NT2/D1 (cell line): ENCODE data around the gene NTNG2.

Experiments used
- DNase-seq: peaks from one replicate; pipeline ENCODE4 v3.0.0-alpha.2; 2011; ENCODE audit warnings: low read depth, low spot score
- H3K27me3 ChIP-seq: 2 replicates; pipeline ENCODE4 v1.6.0; 2011; ENCODE audit warnings: mild to moderate bottlenecking; ENCODE audit not compliant: insufficient read length, insufficient read depth
- H3K36me3 ChIP-seq: 2 replicates; pipeline ENCODE4 v1.6.1; 2011; ENCODE audit warnings: mild to moderate bottlenecking, low read length, mixed read lengths; ENCODE audit not compliant: insufficient read depth, insufficient read length
- H3K4me1 ChIP-seq: 2 replicates; pipeline ENCODE4 v1.5.1; 2011; ENCODE audit not compliant: insufficient read depth, insufficient read length
- H3K4me3 ChIP-seq: 2 replicates; pipeline ENCODE4 v1.5.1; 2011; ENCODE audit warnings: low read depth; ENCODE audit not compliant: insufficient read length
- H3K9ac ChIP-seq: 2 replicates; pipeline ENCODE4 v1.6.0; 2011; ENCODE audit warnings: low read depth; ENCODE audit not compliant: insufficient read length
- H3K9me3 ChIP-seq: 2 replicates; pipeline ENCODE4 v1.5.1; 2011; ENCODE audit warnings: mild to moderate bottlenecking, low read length; ENCODE audit not compliant: insufficient read depth
- SUZ12 ChIP-seq: IDR thresholded peaks from 2 replicates; pipeline ENCODE4 v1.6.1; 2011; ENCODE audit not compliant: insufficient read length, insufficient read depth; ENCODE audit errors: extremely low read depth
- YY1 ChIP-seq: IDR thresholded peaks from 2 replicates; pipeline ENCODE4 v1.6.1; 2011; ENCODE audit not compliant: insufficient read length, insufficient read depth
- ZNF274 ChIP-seq: IDR thresholded peaks from 2 replicates; pipeline ENCODE4 v1.6.1; 2011; ENCODE audit warnings: mild to moderate bottlenecking, low read depth, low read length

Gene NTNG2

GRCh38 chr9:132147331-132147730, 14.5 kb upstream of the NTNG2 start:
- TF ChIP-seq ZNF274 (no peak), YY1 (no peak), SUZ12 (no peak)
- no peak for DNase-seq

GRCh38 chr9:132147839-132148238, 14.0 kb upstream of the NTNG2 start:
- Histone ChIP-seq H3K4me1 (no peaks in the 10 kb centered on the region), H3K27me3 (no peaks in the 10 kb centered on the region), H3K4me3 (no peak overlapping the region), H3K9ac (no peak overlapping the region), H3K36me3 (no peaks in the 10 kb centered on the region), H3K9me3 (no peaks in the 10 kb centered on the region)
- TF ChIP-seq ZNF274 (no peak), YY1 (no peak), SUZ12 (no peak)
- DNase-seq, result no peak

More at GRCh38 chr9:132147331-132147730, 14.5 kb upstream of the NTNG2 start:
- Histone ChIP-seq H3K36me3 (no peaks in the 10 kb centered on the region), H3K4me3 (no peak overlapping the region), H3K9ac (no peak overlapping the region), H3K9me3 (no peaks in the 10 kb centered on the region), H3K27me3 (no peaks in the 10 kb centered on the region), H3K4me1 (no peaks in the 10 kb centered on the region)

- Histone ChIP-seq H3K4me1 (peaks cover 9% of the 10 kb centered on the region), H3K36me3 (no peaks in the 10 kb centered on the region), H3K4me3 (no peak overlapping the region), H3K9ac (no peak overlapping the region), H3K9me3 (no peaks in the 10 kb centered on the region), H3K27me3 (no peaks in the 10 kb centered on the region)
- TF ChIP-seq YY1 (no peak), SUZ12 (no peak), ZNF274 (no peak)
- no peak for DNase-seq
Measured at GRCh38 chr9:132150256-132150655, 11.6 kb upstream of the NTNG2 start.

- Histone ChIP-seq H3K9me3 (no peaks in the 10 kb centered on the region), H3K36me3 (no peaks in the 10 kb centered on the region), H3K9ac (no peak overlapping the region), H3K4me1 (peaks cover 9% of the 10 kb centered on the region), H3K27me3 (peaks cover 3% of the 10 kb centered on the region), H3K4me3 (no peak overlapping the region)
- DNase-seq, result no peak
- TF ChIP-seq ZNF274, result no peak
- no peak for TF ChIP-seq YY1
- no peak for TF ChIP-seq SUZ12
Measured at GRCh38 chr9:132151118-132151517, 10.7 kb upstream of the NTNG2 start.

GRCh38 chr9:132152231-132152630, 9.6 kb upstream of the NTNG2 start:
- Histone ChIP-seq H3K9ac (no peak overlapping the region), H3K4me3 (no peak overlapping the region), H3K9me3 (no peaks in the 10 kb centered on the region), H3K27me3 (peaks cover 3% of the 10 kb centered on the region), H3K4me1 (peaks cover 9% of the 10 kb centered on the region), H3K36me3 (no peaks in the 10 kb centered on the region)
- no peak for DNase-seq
- no peak for TF ChIP-seq ZNF274
- no peak for TF ChIP-seq SUZ12
- TF ChIP-seq YY1, result no peak

GRCh38 chr9:132154863-132155567, 6.8 kb upstream of the NTNG2 start:
- no peaks in the 10 kb centered on the region for H3K9me3 ChIP-seq
- DNase-seq, result no peak
- no peak overlapping the region for H3K9ac ChIP-seq
- H3K4me3 ChIP-seq, result no peak overlapping the region
- H3K4me1 ChIP-seq, result peaks cover 12% of the 10 kb centered on the region
- H3K27me3 ChIP-seq, result peaks cover 15% of the 10 kb centered on the region
- TF ChIP-seq YY1, result no peak
- TF ChIP-seq ZNF274, result no peak
- no peak for TF ChIP-seq SUZ12
- no peaks in the 10 kb centered on the region for H3K36me3 ChIP-seq

GRCh38 chr9:132155568-132155895, 6.3 kb upstream of the NTNG2 start:
- Histone ChIP-seq H3K27me3 (peaks cover 15% of the 10 kb centered on the region), H3K36me3 (no peaks in the 10 kb centered on the region), H3K9me3 (no peaks in the 10 kb centered on the region), H3K4me1 (peaks cover 14% of the 10 kb centered on the region), H3K9ac (no peak overlapping the region), H3K4me3 (no peak overlapping the region)
- DNase-seq, result no peak
- TF ChIP-seq SUZ12, result no peak
- no peak for TF ChIP-seq ZNF274
- TF ChIP-seq YY1, result no peak
